HepG2 (cell line): ENCODE results near the gene CEBPE. TPM values are rescaled to one million over a fixed set of nuclear protein-coding genes. Genes with fewer than 3 reads are reported as not detected.

Source experiments
- CBFB ChIP-seq: sonication (generic); formaldehyde crosslinking; IDR thresholded peaks from 2 replicates; pipeline ENCODE4 v1.4.0; 2020; ENCODE audit warnings: missing genetic modification reagents
- ERF ChIP-seq: IDR thresholded peaks from 2 replicates; pipeline ENCODE4 v1.6.1; 2018; ENCODE audit warnings: missing biosample characterization, missing genetic modification reagents
- ESRRA ChIP-seq: sonication (generic); formaldehyde crosslinking; IDR thresholded peaks from 2 replicates; pipeline ENCODE4 v1.5.1; 2020; ENCODE audit warnings: mild to moderate bottlenecking, low read depth, missing genetic modification reagents
- FLYWCH1 ChIP-seq: sonication (generic); formaldehyde crosslinking; IDR thresholded peaks from 2 replicates; pipeline ENCODE4 v1.8.1; 2023; ENCODE audit warnings: mild to moderate bottlenecking, missing genetic modification reagents
- HOXA5 ChIP-seq: sonication (generic); formaldehyde crosslinking; IDR thresholded peaks from 2 replicates; pipeline ENCODE4 v1.4.0; 2020; ENCODE audit warnings: missing genetic modification reagents
- KDM3A ChIP-seq: IDR thresholded peaks from 2 replicates; pipeline ENCODE4 v1.6.1; 2018; ENCODE audit warnings: low read depth, missing compliant biosample characterization
- MAFG ChIP-seq: sonication (generic); formaldehyde crosslinking; IDR thresholded peaks from 2 replicates; pipeline ENCODE4 v1.5.1; 2020; ENCODE audit warnings: mild to moderate bottlenecking, missing genetic modification reagents
- MED1 ChIP-seq: sonication (generic); formaldehyde crosslinking; IDR thresholded peaks from 2 replicates; pipeline ENCODE4 v1.4.0; 2020; ENCODE audit warnings: missing genetic modification reagents
- NCOA2 ChIP-seq: sonication (generic); formaldehyde crosslinking; IDR thresholded peaks from 2 replicates; pipeline ENCODE4 v1.8.0; 2022; ENCODE audit warnings: inconsistent platforms
- SMAD9 ChIP-seq: sonication (generic); formaldehyde crosslinking; IDR thresholded peaks from 2 replicates; pipeline ENCODE4 v1.5.1; 2020; ENCODE audit warnings: mild to moderate bottlenecking, missing genetic modification reagents
- TP53 ChIP-seq: sonication (generic); formaldehyde crosslinking; conservative IDR thresholded peaks from 2 replicates; pipeline ENCODE4 v1.4.0; 2020; ENCODE audit warnings: missing genetic modification reagents
- ZNF350 ChIP-seq: sonication (generic); formaldehyde crosslinking; IDR thresholded peaks from 2 replicates; pipeline ENCODE4 v1.4.0; 2020; ENCODE audit warnings: mild to moderate bottlenecking, low read depth, missing genetic modification reagents, borderline replicate concordance
- ZNF530 ChIP-seq: sonication (generic); formaldehyde crosslinking; IDR thresholded peaks from 2 replicates; pipeline ENCODE4 v1.5.0; 2020; ENCODE audit warnings: low read depth, mild to moderate bottlenecking, missing genetic modification reagents
- ZNF598 ChIP-seq: sonication (generic); formaldehyde crosslinking; IDR thresholded peaks from 2 replicates; pipeline ENCODE4 v1.5.1; 2020; ENCODE audit warnings: mild to moderate bottlenecking, missing genetic modification reagents, borderline replicate concordance
- ZNF713 ChIP-seq: sonication (generic); formaldehyde crosslinking; IDR thresholded peaks from 2 replicates; pipeline ENCODE4 v1.4.0; 2020; ENCODE audit warnings: mild to moderate bottlenecking, missing genetic modification reagents
- ZNF777 ChIP-seq: sonication (generic); formaldehyde crosslinking; IDR thresholded peaks from 2 replicates; pipeline ENCODE4 v1.4.0; 2020; ENCODE audit warnings: missing genetic modification reagents
- polyA plus RNA-seq, 8 experiments: library from polyadenylated mRNA; depleted of rRNA in 3 of 8; stranded (reverse) in 7 of 8; unstranded in 1 of 8; fragments of >200 nt; fragmentation: Illumina TruSeq in 4 of 8; extraction: Trizol in 4 of 8; gene quantifications; 2 replicates each; pipeline versions ENCODE4 v1.2.1 to v1.2.3, GENCODE V29; 2011 to 2016; ENCODE audit warnings: low read depth in 4 of 8, missing spikeins in 1 of 8, mixed read lengths in 1 of 8; ENCODE audit not compliant: insufficient read depth in 1 of 8
- total RNA-seq, 5 experiments: library from RNA; depleted of rRNA; stranded (reverse); fragments of >200 nt; fragmentation: Illumina TruSeq; extraction: Trizol; gene quantifications; 2 replicates each; pipeline ENCODE4 v1.2.3, GENCODE V29; 2016; ENCODE audit warnings: low read depth in 1 of 5
- TF ChIP-seq, protein P1 (sequence below): sonication (generic); formaldehyde crosslinking; conservative IDR thresholded peaks from 2 replicates; pipeline ENCODE4 v1.5.0; 2020; ENCODE audit warnings: missing genetic modification reagents
- TF ChIP-seq, protein P2 (sequence below): sonication (generic); formaldehyde crosslinking; IDR thresholded peaks from 2 replicates; pipeline ENCODE4 v1.4.0; 2020; ENCODE audit warnings: missing genetic modification reagents
- TF ChIP-seq, protein P3 (sequence below): IDR thresholded peaks from 2 replicates; pipeline ENCODE4 v1.6.1; 2016; ENCODE audit warnings: control low read depth
- TF ChIP-seq, protein P4 (sequence below): sonication (generic); formaldehyde crosslinking; conservative IDR thresholded peaks from 2 replicates; pipeline ENCODE4 v1.4.0; 2020; ENCODE audit warnings: missing genetic modification reagents
- TF ChIP-seq, protein P5 (sequence below): sonication (generic); formaldehyde crosslinking; IDR thresholded peaks from 2 replicates; pipeline ENCODE4 v1.9.0; 2021; ENCODE audit warnings: missing genetic modification reagents, mild to moderate bottlenecking, borderline replicate concordance

Gene CEBPE
- total and polyA plus RNA-seq, 2 of the 13 experiments (the other 11 are each of a cell fraction or from before 2014, with no cell fraction given) = 0.09 to 0.11 TPM

DNA sequence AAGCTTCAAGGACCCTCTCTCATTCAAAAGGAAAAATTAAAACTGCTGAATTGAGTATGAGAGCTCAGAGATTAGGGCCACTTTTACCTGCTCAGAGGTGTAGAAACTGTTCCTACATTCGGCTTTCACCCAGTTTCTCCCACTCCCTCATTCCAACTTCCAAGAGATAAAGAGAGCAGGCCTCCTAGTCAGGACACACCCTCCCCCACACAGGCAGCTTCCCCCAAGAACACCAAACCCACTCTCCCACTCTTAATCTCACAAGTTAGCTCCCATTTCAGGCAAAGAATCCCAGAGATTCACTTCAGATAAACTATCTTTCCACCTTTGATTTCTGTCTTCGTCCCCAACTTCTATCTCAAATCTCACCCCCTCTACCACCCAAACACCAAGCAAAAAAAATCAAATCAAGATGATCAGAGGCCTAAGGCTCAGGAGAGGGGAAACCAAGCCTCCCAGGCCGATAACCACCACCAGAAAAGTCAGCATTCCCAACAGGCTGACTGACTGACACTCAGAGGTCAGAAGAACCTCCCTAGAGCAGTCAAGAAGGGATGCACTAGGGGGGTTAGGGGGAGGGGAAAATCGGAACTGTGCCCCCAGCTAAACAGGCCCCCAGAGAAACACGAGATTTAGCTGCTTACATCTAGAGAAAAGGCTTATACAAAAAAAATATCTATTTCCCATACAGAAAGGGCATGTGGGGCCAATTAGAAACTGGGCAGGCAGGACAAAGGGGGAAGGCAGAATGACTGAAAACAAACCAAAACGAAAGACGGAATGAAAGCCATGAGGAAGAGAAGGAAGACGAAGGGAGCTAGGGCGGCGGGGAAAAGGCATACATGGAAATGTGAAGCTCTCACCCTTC, 48.6 kb downstream of the CEBPE start (continued):
- TF ChIP-seq, protein P1, sequence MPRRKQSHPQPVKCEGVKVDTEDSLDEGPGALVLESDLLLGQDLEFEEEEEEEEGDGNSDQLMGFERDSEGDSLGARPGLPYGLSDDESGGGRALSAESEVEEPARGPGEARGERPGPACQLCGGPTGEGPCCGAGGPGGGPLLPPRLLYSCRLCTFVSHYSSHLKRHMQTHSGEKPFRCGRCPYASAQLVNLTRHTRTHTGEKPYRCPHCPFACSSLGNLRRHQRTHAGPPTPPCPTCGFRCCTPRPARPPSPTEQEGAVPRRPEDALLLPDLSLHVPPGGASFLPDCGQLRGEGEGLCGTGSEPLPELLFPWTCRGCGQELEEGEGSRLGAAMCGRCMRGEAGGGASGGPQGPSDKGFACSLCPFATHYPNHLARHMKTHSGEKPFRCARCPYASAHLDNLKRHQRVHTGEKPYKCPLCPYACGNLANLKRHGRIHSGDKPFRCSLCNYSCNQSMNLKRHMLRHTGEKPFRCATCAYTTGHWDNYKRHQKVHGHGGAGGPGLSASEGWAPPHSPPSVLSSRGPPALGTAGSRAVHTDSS (CRISPR knock-in tag) = no peak
- TF ChIP-seq MAFG (CRISPR knock-in tag) = no peak
- TF ChIP-seq KDM3A (CRISPR knock-in tag) = no peak
- no peak for TF ChIP-seq MED1 (CRISPR knock-in tag)
- 0 out of 2 replicates have a peak, but pooled peaks have one; percentile 7 for TF ChIP-seq NCOA2 (CRISPR knock-in tag)
- TF ChIP-seq, protein P2, sequence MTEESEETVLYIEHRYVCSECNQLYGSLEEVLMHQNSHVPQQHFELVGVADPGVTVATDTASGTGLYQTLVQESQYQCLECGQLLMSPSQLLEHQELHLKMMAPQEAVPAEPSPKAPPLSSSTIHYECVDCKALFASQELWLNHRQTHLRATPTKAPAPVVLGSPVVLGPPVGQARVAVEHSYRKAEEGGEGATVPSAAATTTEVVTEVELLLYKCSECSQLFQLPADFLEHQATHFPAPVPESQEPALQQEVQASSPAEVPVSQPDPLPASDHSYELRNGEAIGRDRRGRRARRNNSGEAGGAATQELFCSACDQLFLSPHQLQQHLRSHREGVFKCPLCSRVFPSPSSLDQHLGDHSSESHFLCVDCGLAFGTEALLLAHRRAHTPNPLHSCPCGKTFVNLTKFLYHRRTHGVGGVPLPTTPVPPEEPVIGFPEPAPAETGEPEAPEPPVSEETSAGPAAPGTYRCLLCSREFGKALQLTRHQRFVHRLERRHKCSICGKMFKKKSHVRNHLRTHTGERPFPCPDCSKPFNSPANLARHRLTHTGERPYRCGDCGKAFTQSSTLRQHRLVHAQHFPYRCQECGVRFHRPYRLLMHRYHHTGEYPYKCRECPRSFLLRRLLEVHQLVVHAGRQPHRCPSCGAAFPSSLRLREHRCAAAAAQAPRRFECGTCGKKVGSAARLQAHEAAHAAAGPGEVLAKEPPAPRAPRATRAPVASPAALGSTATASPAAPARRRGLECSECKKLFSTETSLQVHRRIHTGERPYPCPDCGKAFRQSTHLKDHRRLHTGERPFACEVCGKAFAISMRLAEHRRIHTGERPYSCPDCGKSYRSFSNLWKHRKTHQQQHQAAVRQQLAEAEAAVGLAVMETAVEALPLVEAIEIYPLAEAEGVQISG (CRISPR knock-in tag) = no peak
- TF ChIP-seq ZNF350 (CRISPR knock-in tag) = no peak
- TF ChIP-seq ERF (CRISPR knock-in tag) = no peak
- 0 out of 2 replicates have a peak, but pooled peaks have one; percentile 8 for TF ChIP-seq SMAD9
- TF ChIP-seq, protein P3, sequence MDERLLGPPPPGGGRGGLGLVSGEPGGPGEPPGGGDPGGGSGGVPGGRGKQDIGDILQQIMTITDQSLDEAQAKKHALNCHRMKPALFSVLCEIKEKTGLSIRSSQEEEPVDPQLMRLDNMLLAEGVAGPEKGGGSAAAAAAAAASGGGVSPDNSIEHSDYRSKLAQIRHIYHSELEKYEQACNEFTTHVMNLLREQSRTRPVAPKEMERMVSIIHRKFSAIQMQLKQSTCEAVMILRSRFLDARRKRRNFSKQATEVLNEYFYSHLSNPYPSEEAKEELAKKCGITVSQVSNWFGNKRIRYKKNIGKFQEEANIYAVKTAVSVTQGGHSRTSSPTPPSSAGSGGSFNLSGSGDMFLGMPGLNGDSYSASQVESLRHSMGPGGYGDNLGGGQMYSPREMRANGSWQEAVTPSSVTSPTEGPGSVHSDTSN (CRISPR knock-in tag) = no peak
- TF ChIP-seq FLYWCH1 (CRISPR knock-in tag) = no peak
- TF ChIP-seq CBFB (CRISPR knock-in tag) = no peak
- TF ChIP-seq, protein P4, sequence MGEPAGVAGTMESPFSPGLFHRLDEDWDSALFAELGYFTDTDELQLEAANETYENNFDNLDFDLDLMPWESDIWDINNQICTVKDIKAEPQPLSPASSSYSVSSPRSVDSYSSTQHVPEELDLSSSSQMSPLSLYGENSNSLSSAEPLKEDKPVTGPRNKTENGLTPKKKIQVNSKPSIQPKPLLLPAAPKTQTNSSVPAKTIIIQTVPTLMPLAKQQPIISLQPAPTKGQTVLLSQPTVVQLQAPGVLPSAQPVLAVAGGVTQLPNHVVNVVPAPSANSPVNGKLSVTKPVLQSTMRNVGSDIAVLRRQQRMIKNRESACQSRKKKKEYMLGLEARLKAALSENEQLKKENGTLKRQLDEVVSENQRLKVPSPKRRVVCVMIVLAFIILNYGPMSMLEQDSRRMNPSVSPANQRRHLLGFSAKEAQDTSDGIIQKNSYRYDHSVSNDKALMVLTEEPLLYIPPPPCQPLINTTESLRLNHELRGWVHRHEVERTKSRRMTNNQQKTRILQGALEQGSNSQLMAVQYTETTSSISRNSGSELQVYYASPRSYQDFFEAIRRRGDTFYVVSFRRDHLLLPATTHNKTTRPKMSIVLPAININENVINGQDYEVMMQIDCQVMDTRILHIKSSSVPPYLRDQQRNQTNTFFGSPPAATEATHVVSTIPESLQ (CRISPR knock-in tag) = no peak
- 0 out of 2 replicates have a peak, but pooled peaks have one; percentile 5 for TF ChIP-seq ZNF598 (CRISPR knock-in tag)
- TF ChIP-seq ESRRA (CRISPR knock-in tag) = no peak
- peak; percentile 14; the same call in 1 of the 2 replicates for TF ChIP-seq ZNF530 (CRISPR knock-in tag)
- TF ChIP-seq, protein P5, sequence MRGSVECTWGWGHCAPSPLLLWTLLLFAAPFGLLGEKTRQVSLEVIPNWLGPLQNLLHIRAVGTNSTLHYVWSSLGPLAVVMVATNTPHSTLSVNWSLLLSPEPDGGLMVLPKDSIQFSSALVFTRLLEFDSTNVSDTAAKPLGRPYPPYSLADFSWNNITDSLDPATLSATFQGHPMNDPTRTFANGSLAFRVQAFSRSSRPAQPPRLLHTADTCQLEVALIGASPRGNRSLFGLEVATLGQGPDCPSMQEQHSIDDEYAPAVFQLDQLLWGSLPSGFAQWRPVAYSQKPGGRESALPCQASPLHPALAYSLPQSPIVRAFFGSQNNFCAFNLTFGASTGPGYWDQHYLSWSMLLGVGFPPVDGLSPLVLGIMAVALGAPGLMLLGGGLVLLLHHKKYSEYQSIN (CRISPR knock-in tag) = no peak
- no peak for TF ChIP-seq HOXA5
- no peak for TF ChIP-seq ZNF713
- peak; percentile 22; the same call in 1 of the 2 replicates for TF ChIP-seq ZNF777 (CRISPR knock-in tag)
- no peak for TF ChIP-seq TP53 (CRISPR knock-in tag)
